ENCODE data around the gene TAOK1. TPM values are rescaled to one million over a fixed set of nuclear protein-coding genes. Genes with fewer than 3 reads are reported as not detected.

Gene TAOK1
- total RNA-seq, 1 donor from 2014 or later, result 81.1 TPM

GRCh38 chr17:29592850-29593551 is 202.8 kb downstream of the TAOK1 start, which contains the start of gene ANKRD13B:
Gene ANKRD13B (plus strand): TSS chr17:29593132. CDS start chr17:29593622, 490 bp downstream.
- no peaks in the 10 kb centered on the region for H3K9me3 Mint-ChIP-seq (ENCODE audit: unreplicated experiment)
- H3K4me3 Mint-ChIP-seq (ENCODE audit: unreplicated experiment), result peak within 1 kb of the TSS; percentile 73
- TF ChIP-seq CTCF (IDR thresholded peaks at IDR 0.05), result no peak
- peak within 1 kb of the TSS; percentile 90 for H3K27ac Mint-ChIP-seq (ENCODE audit: unreplicated experiment)
- no peaks in the 10 kb centered on the region for H3K27me3 Mint-ChIP-seq (ENCODE audit: unreplicated experiment)
- no peak for DNase-seq (ENCODE audit: extremely low spot score, unreplicated experiment)
- peaks cover 74% of the 10 kb centered on the region for H3K4me1 Mint-ChIP-seq (ENCODE audit: unreplicated experiment)
- H3K36me3 Mint-ChIP-seq (ENCODE audit: unreplicated experiment), result no peaks in the 10 kb centered on the region

GRCh38 chr17:29593591-29594518 is 203.7 kb downstream of the TAOK1 start:
- H3K27ac Mint-ChIP-seq (ENCODE audit: unreplicated experiment), result peak overlapping the region; percentile 18

GRCh38 chr17:29594519-29595090 is 204.4 kb downstream of the TAOK1 start:
- TF ChIP-seq CTCF (IDR thresholded peaks at IDR 0.05), result no peak
- Mint-ChIP-seq H3K27me3 (ENCODE audit: unreplicated experiment) (no peaks in the 10 kb centered on the region), H3K36me3 (ENCODE audit: unreplicated experiment) (no peaks in the 10 kb centered on the region), H3K4me1 (ENCODE audit: unreplicated experiment) (peaks cover 71% of the 10 kb centered on the region), H3K9me3 (ENCODE audit: unreplicated experiment) (no peaks in the 10 kb centered on the region), H3K4me3 (ENCODE audit: unreplicated experiment) (peak overlapping the region; percentile 73), H3K27ac (ENCODE audit: unreplicated experiment) (peak overlapping the region; percentile 18)
- no peak for DNase-seq (ENCODE audit: extremely low spot score, unreplicated experiment)

More at GRCh38 chr17:29593591-29594518, 203.7 kb downstream of the TAOK1 start:
- Mint-ChIP-seq H3K27me3 (ENCODE audit: unreplicated experiment) (no peaks in the 10 kb centered on the region), H3K9me3 (ENCODE audit: unreplicated experiment) (no peaks in the 10 kb centered on the region), H3K36me3 (ENCODE audit: unreplicated experiment) (no peaks in the 10 kb centered on the region), H3K4me1 (ENCODE audit: unreplicated experiment) (peaks cover 71% of the 10 kb centered on the region), H3K4me3 (ENCODE audit: unreplicated experiment) (peak overlapping the region; percentile 73)
- TF ChIP-seq CTCF (IDR thresholded peaks at IDR 0.05), result peak; percentile 27
- no peak for DNase-seq (ENCODE audit: extremely low spot score, unreplicated experiment)

GRCh38 chr17:29595107-29595942 is 205.2 kb downstream of the TAOK1 start:
- Mint-ChIP-seq H3K4me3 (ENCODE audit: unreplicated experiment) (peak overlapping the region; percentile 35), H3K27ac (ENCODE audit: unreplicated experiment) (peak overlapping the region; percentile 18), H3K4me1 (ENCODE audit: unreplicated experiment) (peaks cover 66% of the 10 kb centered on the region), H3K36me3 (ENCODE audit: unreplicated experiment) (no peaks in the 10 kb centered on the region), H3K9me3 (ENCODE audit: unreplicated experiment) (no peaks in the 10 kb centered on the region), H3K27me3 (ENCODE audit: unreplicated experiment) (no peaks in the 10 kb centered on the region)
- no peak for DNase-seq (ENCODE audit: extremely low spot score, unreplicated experiment)
- no peak for TF ChIP-seq CTCF (IDR thresholded peaks at IDR 0.05)

Data from osteocyte (in vitro differentiated cells).